COLO829 (cell line): Measurements from ENCODE around the gene TARBP1.
A peak's percentile ranks its signal among the peaks of the same experiment; 100 is the strongest.
"Not testable (repeated sequence)": the region's sequence is repeated elsewhere in the genome, so short reads cannot be mapped to it uniquely, and the experiment has no call there.

Source experiments
- DNase-seq: peaks from one replicate; pipeline ENCODE4 v3.0.0; 2012; ENCODE audit warnings: low spot score

Gene TARBP1

GRCh38 chr1:234386122-234386521 lies 92.9 kb downstream of the TARBP1 start:
- DNase-seq, result no peak

- no peak for DNase-seq
Observed at GRCh38 chr1:234381699-234382555, 97.1 kb downstream of the TARBP1 start.

- DNase-seq, result not testable (repeated sequence)
Observed at GRCh38 chr1:234379591-234380109, 99.3 kb downstream of the TARBP1 start.

- DNase-seq, result no peak
Observed at GRCh38 chr1:234375672-234376071, 103.3 kb downstream of the TARBP1 start.

- no peak for DNase-seq
Observed at GRCh38 chr1:234373959-234374254, 105.1 kb downstream of the TARBP1 start.

- DNase-seq, result peak; percentile 94
Observed at GRCh38 chr1:234373064-234373958, 105.7 kb downstream of the TARBP1 start, which contains the start of gene COA6. COA6 (plus strand) TSS chr1:234373456; CDS start chr1:234373467, 11 bp downstream.

- DNase-seq, result no peak
Observed at GRCh38 chr1:234372011-234372757, 106.8 kb downstream of the TARBP1 start.

- DNase-seq, result no peak
Observed at GRCh38 chr1:234371414-234371813, 107.6 kb downstream of the TARBP1 start.

- peak; percentile 24 for DNase-seq
Observed at GRCh38 chr1:234369784-234370183, 109.2 kb downstream of the TARBP1 start.

GRCh38 chr1:234369033-234369430 lies 109.9 kb downstream of the TARBP1 start:
- no peak for DNase-seq

- no peak for DNase-seq
Observed at GRCh38 chr1:234368320-234369032, 110.5 kb downstream of the TARBP1 start.

- DNase-seq, result no peak
Observed at GRCh38 chr1:234362558-234362957, 116.4 kb downstream of the TARBP1 start.

GRCh38 chr1:234361102-234361603 lies 117.8 kb downstream of the TARBP1 start:
- DNase-seq, result no peak

GRCh38 chr1:234357831-234358230 lies 121.1 kb downstream of the TARBP1 start:
- DNase-seq, result no peak

GRCh38 chr1:234356615-234357269 lies 122.2 kb downstream of the TARBP1 start:
- not testable (repeated sequence) for DNase-seq

GRCh38 chr1:234355782-234356510 lies 123.0 kb downstream of the TARBP1 start:
- DNase-seq, result no peak

GRCh38 chr1:234348964-234349363 lies 130.0 kb downstream of the TARBP1 start:
- DNase-seq, result no peak

- DNase-seq, result no peak
Observed at GRCh38 chr1:234345237-234345636, 133.7 kb downstream of the TARBP1 start.

GRCh38 chr1:234342774-234343173 lies 136.2 kb downstream of the TARBP1 start:
- DNase-seq, result no peak
